Measurements from ENCODE around the gene MTRF1.

GRCh38 chr13:41259875-41260501 is 3.4 kb downstream of the MTRF1 start:
- TF ChIP-seq POLR2AphosphoS5 (IDR thresholded peaks at IDR 0.05; ENCODE audit: low read depth, low read length) = no peak
- no peak for TF ChIP-seq EZH2 (IDR thresholded peaks at IDR 0.05)
- no peak for TF ChIP-seq POLR2A (IDR thresholded peaks at IDR 0.05; ENCODE audit: borderline replicate concordance, extremely low read depth, insufficient read depth, insufficient read length)
- TF ChIP-seq CTCF (IDR thresholded peaks at IDR 0.05 in 2 of 3, conservative IDR thresholded peaks at IDR 0.05 in 1 of 3; ENCODE audit: borderline replicate concordance in 1 of 3, insufficient read depth in 1 of 3, low read depth in 2 of 3, low read length in 2 of 3) = no peak
- TF ChIP-seq, protein P1, sequence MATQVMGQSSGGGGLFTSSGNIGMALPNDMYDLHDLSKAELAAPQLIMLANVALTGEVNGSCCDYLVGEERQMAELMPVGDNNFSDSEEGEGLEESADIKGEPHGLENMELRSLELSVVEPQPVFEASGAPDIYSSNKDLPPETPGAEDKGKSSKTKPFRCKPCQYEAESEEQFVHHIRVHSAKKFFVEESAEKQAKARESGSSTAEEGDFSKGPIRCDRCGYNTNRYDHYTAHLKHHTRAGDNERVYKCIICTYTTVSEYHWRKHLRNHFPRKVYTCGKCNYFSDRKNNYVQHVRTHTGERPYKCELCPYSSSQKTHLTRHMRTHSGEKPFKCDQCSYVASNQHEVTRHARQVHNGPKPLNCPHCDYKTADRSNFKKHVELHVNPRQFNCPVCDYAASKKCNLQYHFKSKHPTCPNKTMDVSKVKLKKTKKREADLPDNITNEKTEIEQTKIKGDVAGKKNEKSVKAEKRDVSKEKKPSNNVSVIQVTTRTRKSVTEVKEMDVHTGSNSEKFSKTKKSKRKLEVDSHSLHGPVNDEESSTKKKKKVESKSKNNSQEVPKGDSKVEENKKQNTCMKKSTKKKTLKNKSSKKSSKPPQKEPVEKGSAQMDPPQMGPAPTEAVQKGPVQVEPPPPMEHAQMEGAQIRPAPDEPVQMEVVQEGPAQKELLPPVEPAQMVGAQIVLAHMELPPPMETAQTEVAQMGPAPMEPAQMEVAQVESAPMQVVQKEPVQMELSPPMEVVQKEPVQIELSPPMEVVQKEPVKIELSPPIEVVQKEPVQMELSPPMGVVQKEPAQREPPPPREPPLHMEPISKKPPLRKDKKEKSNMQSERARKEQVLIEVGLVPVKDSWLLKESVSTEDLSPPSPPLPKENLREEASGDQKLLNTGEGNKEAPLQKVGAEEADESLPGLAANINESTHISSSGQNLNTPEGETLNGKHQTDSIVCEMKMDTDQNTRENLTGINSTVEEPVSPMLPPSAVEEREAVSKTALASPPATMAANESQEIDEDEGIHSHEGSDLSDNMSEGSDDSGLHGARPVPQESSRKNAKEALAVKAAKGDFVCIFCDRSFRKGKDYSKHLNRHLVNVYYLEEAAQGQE (IDR thresholded peaks at IDR 0.05; ENCODE audit: low read depth) = no peak
- TF ChIP-seq ZBTB33 (IDR thresholded peaks at IDR 0.05; ENCODE audit: extremely low read depth, insufficient replicate concordance, low read length) = no peak
- no peak for TF ChIP-seq SP1 (IDR thresholded peaks at IDR 0.05; ENCODE audit: low read depth)
- no peak for TF ChIP-seq EZH2phosphoT487 (IDR thresholded peaks at IDR 0.05; ENCODE audit: borderline replicate concordance)
- TF ChIP-seq TCF7L2 (IDR thresholded peaks at IDR 0.05; ENCODE audit: borderline replicate concordance, extremely low read depth, insufficient read depth, insufficient read length) = no peak
- TF ChIP-seq SIN3A (IDR thresholded peaks at IDR 0.05; ENCODE audit: low read depth) = no peak
- no peak for TF ChIP-seq MAX (IDR thresholded peaks at IDR 0.05)
- no peak for TF ChIP-seq YY1 (IDR thresholded peaks at IDR 0.05; ENCODE audit: extremely low read depth, insufficient replicate concordance, low read depth, low read length)
- no peak for TF ChIP-seq EGR1 (IDR thresholded peaks at IDR 0.05; ENCODE audit: low read depth)
